Testis (tissue), 3 donors: Measurements from ENCODE around the gene PARP1. TPM values are rescaled to one million over a fixed set of nuclear protein-coding genes. Genes with fewer than 3 reads are reported as not detected.

Experiments
- DNase-seq: peaks from one replicate; pipeline ENCODE4 v3.0.0-alpha.2; 2019
- H3K27ac ChIP-seq, 2 donors: fragments of 200-600 bp; sonication (generic); one replicate each; pipeline ENCODE4 v1.5.1; 2019
- H3K27me3 ChIP-seq: fragments of 200-600 bp; sonication (generic); one replicate; pipeline ENCODE4 v1.5.1; 2019
- H3K36me3 ChIP-seq: fragments of 200-600 bp; sonication (generic); one replicate; pipeline ENCODE4 v1.5.1; 2017; ENCODE audit warnings: low read depth; ENCODE audit errors: missing control alignments
- H3K4me1 ChIP-seq: fragments of 200-600 bp; sonication (generic); one replicate; pipeline ENCODE4 v1.5.1; 2019
- H3K4me3 ChIP-seq, 2 donors: fragments of 200-600 bp; sonication (generic); one replicate each; pipeline ENCODE4 v1.5.1; 2017 to 2019
- H3K9me3 ChIP-seq: fragments of 200-600 bp; sonication (generic); one replicate; pipeline ENCODE4 v1.5.1; 2017
- POLR2A ChIP-seq: fragments of 450-650 bp; IDR thresholded peaks from one replicate; pipeline ENCODE4 v1.6.1; 2017; ENCODE audit warnings: antibody characterized with exemption, mild to moderate bottlenecking, moderate library complexity
- WGBS, 2 donors: methylation state at CpG; one replicate each; pipeline ENCODE4 v1.1.5; 2018; 5-methylcytosine and 5-hydroxymethylcytosine counted together
- intact Hi-C: fragments of 100-400 bp; cut with DNase I; formaldehyde crosslinking; loops from one replicate; pipeline ENCODE4 v1.15.1; 2023; ENCODE audit warnings: low total_unique reads
- polyA plus RNA-seq: library from polyadenylated mRNA; stranded (reverse); fragments of 350-450 nt; fragmentation: Illumina TruSeq; extraction: RNeasy Lipid Tissue Mini Kit (QIAGEN cat#74804); gene quantifications from one replicate; pipeline ENCODE4 v1.2.3, GENCODE V29; 2014; ENCODE audit warnings: low read depth, low replicate concordance; ENCODE audit not compliant: insufficient read depth
- total RNA-seq, 2 donors: library from RNA; depleted of rRNA; stranded (reverse); fragments of >200 nt; gene quantifications; one replicate each; pipeline ENCODE4 v1.2.3, GENCODE V29; 2016
- TF ChIP-seq, protein P1 (sequence below), 3 experiments: fragments of 450-650 bp in 2 of 3; fragments of 200-600 bp in 1 of 3; sonication (generic) in 1 of 3; IDR thresholded peaks; one replicate each; pipeline ENCODE4 v1.5.1; 2016 to 2019; ENCODE audit warnings: antibody characterized with exemption in 3 of 3, mild to moderate bottlenecking in 2 of 3, moderate library complexity in 1 of 3

Gene PARP1
- total and polyA plus RNA-seq, 3 donors from 2014 or later: 109 to 224 (median 199) TPM

DNA sequence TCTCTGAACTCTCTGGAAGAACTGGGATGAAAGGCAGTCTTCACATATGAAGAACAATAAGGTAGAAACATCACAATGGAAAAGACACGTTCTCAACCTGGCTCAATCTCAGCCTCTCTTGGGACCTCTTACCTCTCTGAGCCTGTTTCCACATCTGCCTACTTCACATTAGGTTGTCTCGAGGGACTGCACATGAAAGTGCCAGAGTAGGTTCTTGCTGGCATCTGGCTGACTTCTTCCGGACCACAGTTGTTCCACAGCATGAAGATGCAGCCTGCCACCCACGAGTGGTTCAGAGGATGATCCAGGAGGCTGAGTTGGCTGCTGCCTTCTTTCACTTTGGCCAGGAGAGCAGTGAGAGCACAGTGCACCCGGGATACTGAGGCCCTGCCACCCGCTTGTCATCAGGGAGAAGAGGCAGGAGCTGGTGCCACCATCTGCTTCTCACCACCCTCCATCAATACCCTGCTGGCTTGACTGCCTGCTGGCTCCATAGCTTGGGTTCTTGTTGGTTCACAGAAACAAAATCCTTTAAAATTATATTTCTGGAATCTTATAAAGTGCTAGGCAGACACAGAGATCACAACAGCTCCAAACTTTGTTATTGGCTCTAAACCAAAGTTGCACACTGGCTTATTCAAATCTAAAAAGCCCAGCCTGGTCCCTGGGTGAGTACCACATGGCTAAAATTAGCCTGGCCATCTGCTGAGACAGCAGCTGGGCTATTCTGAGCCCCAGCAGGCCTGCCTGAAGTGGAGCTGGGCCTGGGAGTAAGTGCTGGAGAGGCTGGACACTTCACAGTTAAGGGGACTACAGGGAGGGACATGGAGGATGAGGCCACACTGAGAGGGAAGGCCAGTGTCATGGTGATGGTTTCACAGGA lies 52.0 kb downstream of the PARP1 start:
- no peaks in the 10 kb centered on the region for H3K36me3 ChIP-seq
- intact Hi-C loops: no loop called here

DNA sequence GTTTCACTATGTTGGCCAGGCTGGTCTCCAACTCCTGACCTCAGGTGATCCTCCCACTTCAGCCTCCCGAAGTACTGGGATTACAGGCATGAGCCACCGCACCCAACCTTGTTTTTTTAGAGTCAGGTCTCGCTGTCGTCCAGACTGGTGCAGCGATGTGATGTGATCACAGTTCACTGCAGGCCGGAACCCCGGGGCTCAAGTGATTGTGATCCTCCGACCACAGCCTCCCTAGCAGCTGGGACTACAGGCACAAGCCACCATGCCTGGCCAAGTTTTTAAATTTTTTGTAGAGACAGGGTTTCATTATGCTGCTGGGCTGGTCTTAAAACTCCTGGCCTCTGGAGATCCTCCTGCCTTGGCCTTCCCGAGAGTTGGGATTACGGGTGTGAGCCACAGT lies 52.9 kb downstream of the PARP1 start:
- intact Hi-C loops: no loop called here
- WGBS, 2 donors: 94 to 96% methylated on average over 10 of the region's 10 CpGs

More for the DNA sequence above, 52.0 kb downstream of the PARP1 start:
- TF ChIP-seq POLR2A: no peak
- TF ChIP-seq, protein P1, sequence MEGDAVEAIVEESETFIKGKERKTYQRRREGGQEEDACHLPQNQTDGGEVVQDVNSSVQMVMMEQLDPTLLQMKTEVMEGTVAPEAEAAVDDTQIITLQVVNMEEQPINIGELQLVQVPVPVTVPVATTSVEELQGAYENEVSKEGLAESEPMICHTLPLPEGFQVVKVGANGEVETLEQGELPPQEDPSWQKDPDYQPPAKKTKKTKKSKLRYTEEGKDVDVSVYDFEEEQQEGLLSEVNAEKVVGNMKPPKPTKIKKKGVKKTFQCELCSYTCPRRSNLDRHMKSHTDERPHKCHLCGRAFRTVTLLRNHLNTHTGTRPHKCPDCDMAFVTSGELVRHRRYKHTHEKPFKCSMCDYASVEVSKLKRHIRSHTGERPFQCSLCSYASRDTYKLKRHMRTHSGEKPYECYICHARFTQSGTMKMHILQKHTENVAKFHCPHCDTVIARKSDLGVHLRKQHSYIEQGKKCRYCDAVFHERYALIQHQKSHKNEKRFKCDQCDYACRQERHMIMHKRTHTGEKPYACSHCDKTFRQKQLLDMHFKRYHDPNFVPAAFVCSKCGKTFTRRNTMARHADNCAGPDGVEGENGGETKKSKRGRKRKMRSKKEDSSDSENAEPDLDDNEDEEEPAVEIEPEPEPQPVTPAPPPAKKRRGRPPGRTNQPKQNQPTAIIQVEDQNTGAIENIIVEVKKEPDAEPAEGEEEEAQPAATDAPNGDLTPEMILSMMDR (IDR thresholded peaks at IDR 0.05): no peak
- peak overlapping the region in 1 of 2 donors; percentile 72 for H3K27ac ChIP-seq
- 66 to 67% methylated on average over 6 of the region's 6 CpGs for WGBS, 2 donors
- H3K9me3 ChIP-seq: no peaks in the 10 kb centered on the region
- DNase-seq: peak; percentile 32
- peaks cover 7% of the 10 kb centered on the region for H3K4me1 ChIP-seq
- no peaks in the 10 kb centered on the region for H3K27me3 ChIP-seq
- H3K4me3 ChIP-seq: no peak overlapping the region

DNA sequence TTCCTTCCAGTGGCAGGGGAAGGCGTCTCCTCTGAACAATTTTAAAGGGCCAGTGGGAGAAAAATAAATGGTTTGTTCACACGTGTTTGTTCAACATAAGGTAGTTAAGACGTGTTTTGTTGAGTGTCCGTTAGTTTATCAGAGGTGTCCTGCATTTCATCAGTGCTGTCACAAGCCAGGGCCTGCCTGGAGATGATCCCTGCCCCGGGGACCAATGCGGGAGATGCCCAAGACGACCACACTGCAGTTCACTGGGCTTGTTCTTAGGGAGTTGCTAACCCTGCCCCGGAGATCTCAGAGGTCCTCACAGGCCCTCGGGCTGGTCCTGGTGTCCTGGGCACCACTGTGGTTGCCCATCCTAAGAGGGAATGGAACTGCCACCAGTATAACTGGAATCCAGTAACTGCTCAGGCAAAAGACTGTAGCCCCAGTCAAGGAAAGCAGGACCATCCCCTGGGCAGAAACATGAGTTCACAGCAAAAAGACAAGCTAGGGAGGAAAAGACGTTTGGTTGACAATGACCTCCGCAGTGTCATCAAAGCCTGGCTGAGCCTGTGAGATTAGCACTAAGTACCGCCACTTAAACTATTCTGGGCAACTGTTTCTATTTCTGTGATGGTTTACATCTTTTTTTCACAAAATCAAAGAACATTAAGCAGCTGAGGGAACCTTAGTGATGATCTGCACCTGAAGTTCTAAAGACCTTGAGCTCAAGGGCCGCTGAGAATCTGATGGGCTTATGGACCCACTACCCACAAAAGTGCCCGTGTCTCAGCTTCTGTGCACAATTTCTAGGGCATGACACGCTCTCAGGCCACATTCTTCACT lies 54.0 kb downstream of the PARP1 start:
- Histone ChIP-seq H3K4me3 (no peak overlapping the region), H3K36me3 (no peaks in the 10 kb centered on the region), H3K9me3 (no peaks in the 10 kb centered on the region), H3K27ac (no peak overlapping the region), H3K4me1 (peaks cover 17% of the 10 kb centered on the region), H3K27me3 (no peaks in the 10 kb centered on the region)
- WGBS, 2 donors: 73 to 78% methylated on average over 15 of the region's 15 CpGs
- intact Hi-C loops: no loop called here
- TF ChIP-seq, protein P1 (IDR thresholded peaks at IDR 0.05): no peak
- no peak for TF ChIP-seq POLR2A
- no peak for DNase-seq

More for the DNA sequence above, 52.9 kb downstream of the PARP1 start:
- H3K9me3 ChIP-seq: no peaks in the 10 kb centered on the region
- no peaks in the 10 kb centered on the region for H3K36me3 ChIP-seq
- H3K4me3 ChIP-seq: no peak overlapping the region
- TF ChIP-seq, protein P1 (IDR thresholded peaks at IDR 0.05): no peak
- TF ChIP-seq POLR2A: no peak
- H3K4me1 ChIP-seq: peaks cover 13% of the 10 kb centered on the region
- no peak overlapping the region for H3K27ac ChIP-seq
- H3K27me3 ChIP-seq: no peaks in the 10 kb centered on the region
- DNase-seq: no peak

DNA sequence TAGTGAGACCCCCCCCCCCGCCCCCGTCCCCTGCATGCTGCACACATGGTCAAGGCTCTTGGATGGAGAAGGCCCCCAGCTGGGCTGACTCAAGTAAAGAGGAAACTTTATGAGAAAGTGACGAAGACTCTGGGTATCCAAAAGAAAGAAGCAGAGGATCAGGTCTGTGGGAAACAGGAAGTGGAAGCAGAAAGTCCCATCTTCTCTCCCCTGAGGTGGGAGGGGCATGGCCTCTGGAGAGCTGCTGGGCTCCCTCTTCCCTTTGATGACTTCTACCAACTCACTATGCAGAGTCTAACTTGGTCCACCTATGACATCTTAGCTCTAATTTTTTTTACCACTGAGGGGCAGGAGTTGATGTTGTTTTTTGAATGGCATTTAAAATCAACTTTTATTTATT lies 56.2 kb downstream of the PARP1 start:
- Histone ChIP-seq H3K27me3 (no peaks in the 10 kb centered on the region), H3K27ac (no peak overlapping the region), H3K36me3 (no peaks in the 10 kb centered on the region), H3K4me3 (no peak overlapping the region), H3K9me3 (no peaks in the 10 kb centered on the region), H3K4me1 (peaks cover 17% of the 10 kb centered on the region)
- TF ChIP-seq, protein P1 (IDR thresholded peaks at IDR 0.05): no peak
- TF ChIP-seq POLR2A: no peak
- intact Hi-C loops: no loop called here
- WGBS, 2 donors: 76% methylated on average over 3 of the region's 3 CpGs
- no peak for DNase-seq
